ENCODE measurements around the gene UQCR10.

UQCR10 gene

GRCh38 chr22:29722151-29722550 is 45.0 kb upstream of the UQCR10 start:
- no peak for TF ChIP-seq CTCF (IDR thresholded peaks at IDR 0.05; ENCODE audit: low read depth, low read length, missing control alignments)
- in situ Hi-C loops (cut with HindIII; ENCODE audit: low pct_ligation_motif_present, low sequenced_read_pairs): no loop called here
- Histone ChIP-seq H3K27ac (no peak overlapping the region), H3K36me3 (replicated peaks) (no peaks in the 10 kb centered on the region), H3K27me3 (replicated peaks) (peaks cover 19% of the 10 kb centered on the region), H3K4me3 (ENCODE audit: low read depth, low read length) (no peak overlapping the region)
- no peak for DNase-seq

GRCh38 chr22:29722587-29722986 is 44.6 kb upstream of the UQCR10 start:
- Histone ChIP-seq H3K27ac (no peak overlapping the region), H3K4me3 (ENCODE audit: low read depth, low read length) (no peak overlapping the region), H3K36me3 (replicated peaks) (no peaks in the 10 kb centered on the region), H3K27me3 (replicated peaks) (peaks cover 19% of the 10 kb centered on the region)
- DNase-seq: no peak
- in situ Hi-C loops (cut with HindIII; ENCODE audit: low pct_ligation_motif_present, low sequenced_read_pairs): no loop called here
- TF ChIP-seq CTCF (IDR thresholded peaks at IDR 0.05; ENCODE audit: low read depth, low read length, missing control alignments): no peak

GRCh38 chr22:29723766-29724165 is 43.4 kb upstream of the UQCR10 start:
- in situ Hi-C loops (cut with HindIII; ENCODE audit: low pct_ligation_motif_present, low sequenced_read_pairs): no loop called here
- no peak for DNase-seq
- no peaks in the 10 kb centered on the region for H3K36me3 ChIP-seq (replicated peaks)
- H3K27me3 ChIP-seq (replicated peaks): peaks cover 18% of the 10 kb centered on the region
- TF ChIP-seq CTCF (IDR thresholded peaks at IDR 0.05; ENCODE audit: low read depth, low read length, missing control alignments): peak; percentile 11
- H3K27ac ChIP-seq: no peak overlapping the region
- H3K4me3 ChIP-seq (ENCODE audit: low read depth, low read length): no peak overlapping the region

- DNase-seq: no peak
- no peak for TF ChIP-seq CTCF (IDR thresholded peaks at IDR 0.05; ENCODE audit: low read depth, low read length, missing control alignments)
- H3K27me3 ChIP-seq (replicated peaks): peaks cover 10% of the 10 kb centered on the region
- H3K36me3 ChIP-seq (replicated peaks): no peaks in the 10 kb centered on the region
- in situ Hi-C loops (cut with HindIII; ENCODE audit: low pct_ligation_motif_present, low sequenced_read_pairs): no loop called here
- H3K4me3 ChIP-seq (ENCODE audit: low read depth, low read length): no peak overlapping the region
- H3K27ac ChIP-seq: no peak overlapping the region
These were observed 42.3 kb upstream of the UQCR10 start for GRCh38 chr22:29724843-29725242.

GRCh38 chr22:29726106-29726505 is 41.1 kb upstream of the UQCR10 start:
- Histone ChIP-seq H3K36me3 (replicated peaks) (no peaks in the 10 kb centered on the region), H3K4me3 (ENCODE audit: low read depth, low read length) (no peak overlapping the region), H3K27me3 (replicated peaks) (peaks cover 3% of the 10 kb centered on the region), H3K27ac (no peak overlapping the region)
- in situ Hi-C loops (cut with HindIII; ENCODE audit: low pct_ligation_motif_present, low sequenced_read_pairs): no loop called here
- TF ChIP-seq CTCF (IDR thresholded peaks at IDR 0.05; ENCODE audit: low read depth, low read length, missing control alignments): no peak
- DNase-seq: no peak

- Histone ChIP-seq H3K27ac (no peak overlapping the region), H3K27me3 (replicated peaks) (no peaks in the 10 kb centered on the region), H3K36me3 (replicated peaks) (no peaks in the 10 kb centered on the region), H3K4me3 (ENCODE audit: low read depth, low read length) (no peak overlapping the region)
- TF ChIP-seq CTCF (IDR thresholded peaks at IDR 0.05; ENCODE audit: low read depth, low read length, missing control alignments): no peak
- DNase-seq: no peak
- in situ Hi-C loops (cut with HindIII; ENCODE audit: low pct_ligation_motif_present, low sequenced_read_pairs): no loop called here
These were observed 40.5 kb upstream of the UQCR10 start for GRCh38 chr22:29726512-29727130.
